Left colon (tissue), 2 donors: Measurements from ENCODE around the gene MED27. TPM values are rescaled to one million over a fixed set of nuclear protein-coding genes. Genes with fewer than 3 reads are reported as not detected.

ENCODE experiments used
- ATAC-seq: fragments of 200-7000 bp; cut with Tn5 transposase; one replicate; pipeline ENCODE4 v1.9.1; 2020; ENCODE audit warnings: mild to moderate bottlenecking, moderate library complexity
- DNase-seq, 2 donors: peaks; one replicate each; pipeline ENCODE4 v3.0.0-alpha.2; 2020
- intact Hi-C, 2 donors: fragments of 100-400 bp; cut with DNase I in 1 of 2; cut with micrococcal nuclease in 1 of 2; formaldehyde crosslinking; loops; one replicate each; pipeline versions ENCODE4 v1.11.2 to v1.14.0; 2022; cut with DNase I, micrococcal nuclease
- long read RNA-seq: library from polyadenylated mRNA; unstranded; transcript quantifications from one replicate; pipeline ENCODE4 v2.0.0, GENCODE V29; 2021
- total RNA-seq, 2 donors: library from RNA; stranded (reverse); fragmentation: NEBNext Ultra II Directional; extraction: Animal tissue kit (Norgen Biotek cat#: 25700); gene quantifications; one replicate each; pipeline ENCODE4 v1.2.1, GENCODE V29; 2021
- donor health status: DM: no; HTN: no; CAD: no.
- donor health status: DM: yes; HTN: yes; CAD: no.

MED27 gene, protein sequence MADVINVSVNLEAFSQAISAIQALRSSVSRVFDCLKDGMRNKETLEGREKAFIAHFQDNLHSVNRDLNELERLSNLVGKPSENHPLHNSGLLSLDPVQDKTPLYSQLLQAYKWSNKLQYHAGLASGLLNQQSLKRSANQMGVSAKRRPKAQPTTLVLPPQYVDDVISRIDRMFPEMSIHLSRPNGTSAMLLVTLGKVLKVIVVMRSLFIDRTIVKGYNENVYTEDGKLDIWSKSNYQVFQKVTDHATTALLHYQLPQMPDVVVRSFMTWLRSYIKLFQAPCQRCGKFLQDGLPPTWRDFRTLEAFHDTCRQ
- 10 to 100 TPM; 12.9 to 13.6 TPM for total RNA-seq
- long read RNA-seq, transcript MED27-201 (8 exons, 1,431 nt), result major isoform, 6 of 10 reads
- long read RNA-seq, partial matches to known transcripts, result 1 of 10 reads
- long read RNA-seq, other reads (novel, unspliced or antisense), result 3 of 10 reads

DNA sequence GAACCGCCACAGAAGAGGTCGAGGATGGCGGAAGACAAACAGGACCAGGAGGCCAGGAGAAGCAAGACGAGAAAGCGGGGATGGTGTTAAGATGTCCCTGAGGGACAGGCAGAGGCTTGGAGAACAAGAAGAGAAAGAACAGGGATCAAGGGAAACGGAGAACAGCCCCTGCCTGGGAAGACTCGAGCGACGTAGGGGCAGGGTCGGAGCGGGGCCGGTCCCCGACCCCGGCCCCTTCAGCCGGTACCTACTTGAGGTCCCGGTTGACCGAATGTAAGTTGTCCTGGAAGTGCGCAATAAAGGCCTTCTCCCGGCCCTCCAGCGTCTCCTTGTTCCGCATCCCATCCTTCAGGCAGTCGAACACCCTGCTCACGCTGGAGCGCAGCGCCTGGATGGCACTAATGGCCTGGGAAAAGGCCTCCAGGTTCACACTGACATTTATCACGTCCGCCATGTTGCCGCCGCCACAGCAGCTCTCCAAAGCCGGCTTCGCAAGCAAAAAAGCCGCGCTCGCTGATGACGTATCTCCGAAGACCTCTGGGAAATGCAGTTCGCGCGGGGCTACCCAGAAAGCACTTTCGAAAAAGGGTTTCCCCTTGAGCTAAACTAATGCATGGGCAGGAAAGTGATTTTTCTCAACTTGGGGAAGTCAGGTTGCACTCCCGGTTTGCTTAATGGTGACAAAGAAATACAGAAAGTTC is at the start of gene MED27:
Gene MED27 (minus strand): TSS at position 477 of the 701 bp plus-strand sequence. CDS start 23 bp downstream, at position 454.
- intact Hi-C loops, result no loop called here
- DNase-seq (peak; percentile 90 to 97), ATAC-seq (peak; percentile 99)

DNA sequence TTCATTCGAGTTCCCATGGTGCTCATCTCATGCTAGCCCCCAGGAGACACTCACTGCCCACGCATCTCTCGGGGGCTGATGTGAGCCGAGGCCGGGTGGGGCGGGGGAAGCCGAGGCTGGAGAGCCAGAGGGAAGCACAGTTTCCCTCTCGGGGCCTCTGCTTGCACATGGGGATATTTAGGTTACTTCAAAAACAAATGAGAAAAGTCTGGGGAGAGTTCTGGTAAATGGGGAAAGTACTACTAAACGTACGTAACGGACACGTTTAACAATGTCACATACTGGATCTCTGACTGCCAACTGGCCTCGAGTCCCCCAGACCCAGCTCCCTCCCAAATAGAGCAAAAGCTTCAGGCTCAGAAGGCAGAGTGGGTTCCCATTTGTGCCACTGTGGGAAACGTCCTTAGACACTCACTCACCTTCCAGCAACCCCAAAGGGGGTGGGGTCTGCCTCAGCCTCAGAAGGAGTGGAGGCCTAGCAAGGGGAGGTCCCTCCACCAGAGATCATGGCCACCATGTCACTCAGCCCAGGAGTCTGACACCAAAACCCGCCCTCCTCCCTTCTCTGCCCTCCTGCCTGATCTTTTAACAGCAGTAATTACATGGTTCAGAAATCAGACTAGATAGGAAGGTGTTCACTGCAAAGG is 48.3 kb upstream of the MED27 start:
- no peak for ATAC-seq
- no peak for DNase-seq
- intact Hi-C loops, result no loop called here

DNA sequence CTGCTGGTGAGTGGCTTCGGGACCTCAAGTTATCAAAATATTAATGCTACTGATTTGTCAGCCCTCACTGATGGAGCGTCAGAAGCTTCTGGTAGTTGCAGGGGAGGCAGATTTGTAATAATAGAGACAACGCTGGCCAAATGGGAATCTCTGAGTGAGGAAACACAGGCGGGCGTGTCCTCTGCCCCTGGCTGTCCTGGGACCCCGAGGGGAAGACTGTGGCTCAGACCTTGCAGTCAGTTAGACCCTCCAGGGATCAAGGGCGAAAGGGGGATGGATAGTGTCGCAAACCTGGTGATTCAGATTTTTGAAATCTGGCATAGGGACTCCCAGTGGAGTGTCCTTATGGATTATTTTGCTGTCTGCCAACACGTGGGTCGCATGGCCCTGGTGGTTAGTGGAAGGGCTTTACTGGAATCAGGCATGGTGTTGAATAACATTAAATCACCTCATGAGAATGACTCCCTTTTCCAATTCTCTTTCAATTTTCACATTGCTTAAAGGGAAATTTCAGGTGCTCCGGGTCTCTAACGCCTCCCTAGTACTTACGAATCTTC is 47.1 kb upstream of the MED27 start:
- ATAC-seq (no peak), DNase-seq (no peak)
- intact Hi-C loops, result no loop called here

DNA sequence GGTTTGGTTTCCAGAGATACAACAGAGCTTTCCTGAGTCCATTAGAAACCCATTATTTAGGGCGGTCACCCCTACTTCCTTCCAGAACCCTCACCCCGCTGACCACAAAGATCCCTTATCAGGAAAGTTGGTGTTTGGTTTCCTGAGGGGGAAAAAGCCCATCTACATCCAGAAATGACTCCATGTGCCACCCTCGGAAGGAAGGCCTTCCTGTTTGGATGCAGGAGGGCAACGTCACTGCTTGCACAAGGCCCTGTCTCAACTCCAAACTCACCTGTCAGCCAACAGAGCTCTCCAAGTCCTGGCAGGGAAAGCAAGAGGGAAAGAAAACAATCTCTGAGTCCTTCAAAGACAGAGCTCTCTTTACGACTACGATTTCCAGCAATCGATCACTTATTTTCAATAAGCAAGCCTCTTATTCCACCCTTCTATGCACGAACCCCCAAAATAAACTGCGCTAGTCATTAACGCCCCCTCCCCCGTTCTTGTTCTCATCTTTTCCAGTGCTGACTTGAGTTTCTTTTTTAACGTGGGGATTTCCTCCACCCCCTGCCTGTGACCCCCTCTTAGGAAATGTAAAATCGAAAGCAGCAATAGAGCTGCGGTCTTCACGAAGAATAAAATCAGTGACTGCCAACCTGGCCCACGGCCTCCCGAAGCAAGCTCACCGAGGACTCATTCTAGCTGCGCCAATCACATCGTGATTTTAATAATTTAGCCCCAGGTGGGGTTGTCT is 46.4 kb upstream of the MED27 start:
- DNase-seq, result no peak
- ATAC-seq, result no peak
- intact Hi-C loops, result no loop called here

DNA sequence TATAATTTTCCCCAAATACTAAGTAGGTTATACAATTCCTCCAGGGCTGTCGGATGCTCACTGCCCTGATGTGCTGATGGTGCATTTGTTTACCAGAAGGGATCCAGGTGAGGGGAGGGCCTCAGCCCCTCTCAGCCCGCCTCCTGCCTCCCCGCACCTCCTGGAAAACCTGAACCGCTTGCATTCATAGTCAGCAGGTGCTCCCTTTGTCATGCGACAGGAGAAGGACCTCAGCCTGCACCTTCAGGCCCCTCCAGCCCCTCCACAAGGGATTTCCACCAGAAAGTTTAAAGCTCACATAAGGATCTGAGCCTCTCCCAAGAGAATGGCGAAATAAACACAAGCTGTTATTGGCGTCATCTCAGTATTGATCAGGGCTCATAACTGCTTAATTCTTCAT is 45.7 kb upstream of the MED27 start:
- DNase-seq (no peak), ATAC-seq (no peak)
- intact Hi-C loops, result no loop called here

DNA sequence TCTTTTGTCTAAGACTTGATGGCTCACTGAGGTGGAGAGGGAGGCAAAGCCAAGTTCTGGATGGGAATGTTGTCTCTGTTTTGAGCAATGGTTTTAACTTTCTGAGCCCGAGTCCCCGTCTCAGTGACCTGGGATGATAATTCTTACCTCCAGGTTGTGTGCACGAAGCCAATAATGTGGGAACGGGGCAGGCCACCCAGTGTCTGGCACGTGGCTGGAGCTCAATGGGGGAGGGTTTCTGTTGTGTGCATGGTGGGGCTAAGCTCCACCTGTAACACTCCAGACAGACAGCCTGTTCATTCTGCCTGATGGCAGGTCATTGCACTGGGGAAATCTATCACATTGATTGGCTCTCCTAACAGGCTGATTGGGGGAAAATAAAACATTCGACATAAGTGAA is 45.1 kb upstream of the MED27 start:
- intact Hi-C loops, result no loop called here
- DNase-seq, result no peak
- ATAC-seq, result no peak

DNA sequence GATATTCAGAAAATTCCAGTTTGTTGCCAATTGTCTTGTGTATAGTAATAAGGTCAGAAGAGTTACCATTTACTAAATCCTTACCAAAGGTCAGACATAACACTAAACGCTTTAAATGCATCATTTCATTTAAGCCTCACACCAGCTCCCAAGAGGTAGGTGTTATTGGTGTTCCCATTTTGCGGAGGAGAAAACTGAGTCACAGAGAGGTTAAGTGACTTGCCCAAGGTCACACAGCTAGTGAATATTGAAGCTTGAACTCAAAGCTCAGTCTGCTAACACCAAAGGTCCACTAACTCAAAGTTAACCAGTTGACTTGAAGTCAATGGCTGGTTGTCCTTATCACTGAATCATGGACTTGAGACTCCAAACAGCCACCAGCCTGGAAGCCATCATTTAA is 41.4 kb upstream of the MED27 start:
- ATAC-seq (no peak), DNase-seq (no peak)
- intact Hi-C loops, result no loop called here

DNA sequence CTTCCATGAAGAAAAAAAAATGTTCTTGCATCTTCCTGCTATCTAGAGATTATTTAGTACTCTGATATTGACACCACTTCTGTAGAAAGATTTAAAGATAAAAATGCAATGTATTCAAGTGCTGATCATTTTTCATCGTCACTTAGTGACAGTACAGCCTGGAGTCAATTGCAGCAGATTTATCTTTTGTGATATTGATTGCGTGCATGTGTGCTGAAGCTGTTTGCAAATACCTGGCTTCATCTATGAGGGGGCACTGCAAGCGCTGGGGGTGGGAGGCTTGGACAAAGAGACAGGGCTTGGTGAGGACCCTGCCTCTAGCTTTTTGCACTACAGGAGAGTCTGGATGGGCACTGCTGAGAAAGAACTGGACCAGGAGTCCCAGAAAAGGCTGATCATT is 38.0 kb upstream of the MED27 start:
- no peak for DNase-seq
- no peak for ATAC-seq
- intact Hi-C loops, result no loop called here

DNA sequence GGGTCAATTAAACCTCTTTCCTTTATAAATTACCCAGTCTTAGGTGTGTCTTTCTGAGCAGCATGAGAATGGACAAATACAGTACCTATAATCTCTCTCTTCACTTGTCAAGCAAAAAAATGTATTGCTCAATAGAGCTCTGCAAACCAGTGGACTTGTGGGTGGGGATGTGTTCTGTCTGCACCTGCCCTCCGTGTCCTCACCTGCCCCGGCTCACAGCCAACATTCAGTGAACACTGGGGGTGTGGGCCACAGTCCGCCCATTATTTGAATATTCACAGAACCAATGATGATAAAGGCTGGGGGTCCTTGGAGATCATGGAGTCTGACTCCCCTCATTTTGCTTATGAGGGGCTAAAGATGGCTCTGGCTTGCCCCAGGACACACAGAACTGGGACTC is 36.9 kb upstream of the MED27 start:
- intact Hi-C loops, result no loop called here
- ATAC-seq, result no peak
- DNase-seq, result no peak

DNA sequence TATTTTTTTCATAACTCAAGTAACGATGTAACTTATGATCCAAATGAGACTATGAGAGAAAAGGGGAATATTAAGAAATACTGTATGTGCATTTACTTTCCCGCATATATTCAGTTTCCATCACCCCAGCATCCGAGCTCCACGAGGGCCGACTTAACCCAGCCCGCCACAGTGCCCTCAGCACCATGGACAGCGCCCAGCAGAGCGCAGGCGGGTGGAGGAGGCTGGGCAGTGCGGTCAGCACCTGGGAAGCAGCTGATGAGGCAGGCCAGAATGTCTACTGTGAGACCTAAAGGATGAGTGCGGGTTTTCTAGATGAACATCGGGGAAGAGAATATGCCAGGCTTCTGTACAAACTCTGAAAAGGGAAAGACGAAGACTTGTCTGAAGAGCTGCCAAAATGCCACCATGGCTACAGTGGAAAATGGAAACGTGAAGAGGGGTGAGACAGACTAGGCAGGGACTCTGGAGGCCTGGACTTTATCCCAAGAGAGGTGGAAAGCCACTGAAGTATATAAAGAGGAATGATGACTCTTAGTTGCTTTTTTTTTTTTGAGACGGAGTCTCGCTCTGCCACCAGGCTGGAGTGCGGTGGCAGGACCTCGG is 34.5 kb upstream of the MED27 start:
- intact Hi-C loops, result no loop called here
- ATAC-seq, result peak; percentile 79
- DNase-seq, result peak in 1 of 2 donors; percentile 70

DNA sequence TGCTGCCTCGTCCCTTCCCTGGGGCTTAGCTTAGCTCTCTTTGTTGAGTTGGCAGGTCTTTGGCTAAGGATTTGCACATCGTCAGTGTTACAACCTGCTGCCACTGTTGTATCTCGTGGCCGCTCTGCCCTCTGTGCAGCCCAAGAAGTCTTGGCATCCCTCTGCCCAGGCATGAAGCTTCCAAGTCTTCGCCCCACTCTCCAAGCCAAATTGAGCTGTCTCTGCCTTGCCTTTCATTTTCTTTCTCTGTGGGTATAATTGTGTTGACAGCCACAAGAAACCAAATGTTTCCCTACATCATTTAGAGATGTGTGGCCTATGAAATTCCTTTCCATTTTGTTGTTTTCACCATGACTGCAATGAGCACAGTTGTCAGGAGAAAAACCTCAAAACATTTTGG is 29.6 kb upstream of the MED27 start:
- no peak for DNase-seq
- no peak for ATAC-seq
- intact Hi-C loops, result no loop called here

DNA sequence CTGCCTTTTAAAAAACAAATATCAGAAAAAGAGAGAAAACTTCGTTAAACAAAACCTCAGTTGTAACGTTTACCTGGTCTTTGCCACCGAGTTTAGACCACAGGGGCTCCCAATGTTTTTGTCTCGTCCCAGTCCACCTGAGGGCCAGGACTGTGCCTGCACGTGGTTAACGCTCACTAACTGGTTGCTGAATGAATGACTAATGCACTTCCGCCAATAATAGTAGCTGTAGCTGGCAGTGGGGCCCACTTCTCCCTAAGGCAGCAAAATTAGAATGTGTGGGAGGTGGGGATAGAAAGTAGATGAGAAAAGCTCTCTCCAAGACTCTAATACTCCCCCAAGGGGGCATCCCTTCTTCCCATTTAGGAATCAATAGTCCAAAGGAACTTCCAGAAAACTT is 29.1 kb upstream of the MED27 start:
- intact Hi-C loops, result no loop called here
- DNase-seq (no peak), ATAC-seq (no peak)

DNA sequence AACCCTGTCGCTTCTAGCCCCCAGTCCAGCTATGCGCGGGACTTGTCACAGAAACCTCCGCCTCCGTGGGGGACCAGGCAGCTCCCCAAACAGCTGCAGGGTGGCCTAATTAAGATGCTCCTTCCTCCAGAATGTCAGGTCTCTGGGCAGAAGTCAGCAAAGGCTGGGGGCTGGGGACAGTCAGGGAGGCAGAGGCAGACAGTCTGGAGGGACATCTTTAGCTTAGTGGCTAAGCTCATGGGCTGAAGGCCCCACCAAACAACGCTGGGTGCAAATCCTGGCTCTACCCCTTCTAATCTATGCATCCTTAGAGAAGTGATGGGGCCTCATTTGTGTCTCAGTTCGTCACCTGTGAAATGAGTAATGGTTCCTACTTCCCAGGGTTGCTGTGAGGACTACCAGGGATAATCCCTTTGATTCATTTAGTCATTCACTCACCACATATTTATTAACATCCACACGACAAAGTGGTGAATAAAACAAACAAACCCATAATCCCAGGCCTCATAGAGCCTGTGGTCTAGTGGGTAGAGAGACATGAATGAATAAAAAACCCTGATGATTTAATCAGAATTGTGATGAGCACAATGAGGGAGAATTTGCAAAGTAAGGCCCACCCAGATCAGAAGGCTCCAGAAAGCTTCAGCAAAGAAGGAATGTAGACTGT is 20.2 kb upstream of the MED27 start:
- no peak for ATAC-seq
- intact Hi-C loops, result no loop called here
- DNase-seq, result no peak

DNA sequence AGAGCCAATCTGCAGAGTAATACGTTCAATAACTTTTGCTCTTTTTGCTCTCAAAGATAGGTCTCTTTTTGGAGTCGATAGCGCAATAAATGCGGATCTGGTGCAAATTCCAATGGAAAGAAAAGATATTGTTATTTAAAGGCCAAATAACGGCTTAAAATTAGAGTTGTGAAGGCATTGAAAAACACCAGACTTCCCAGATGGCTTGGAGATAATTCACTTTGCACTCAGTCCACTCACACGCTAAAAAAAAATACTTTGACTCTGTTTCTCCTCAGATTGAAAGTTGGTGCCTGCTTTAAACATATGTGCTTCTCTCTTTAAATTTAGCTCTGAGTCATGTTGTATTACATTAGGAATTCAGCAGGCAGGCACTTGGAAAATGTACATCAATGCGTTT is 19.5 kb upstream of the MED27 start:
- intact Hi-C loops, result no loop called here
- no peak for ATAC-seq
- no peak for DNase-seq

DNA sequence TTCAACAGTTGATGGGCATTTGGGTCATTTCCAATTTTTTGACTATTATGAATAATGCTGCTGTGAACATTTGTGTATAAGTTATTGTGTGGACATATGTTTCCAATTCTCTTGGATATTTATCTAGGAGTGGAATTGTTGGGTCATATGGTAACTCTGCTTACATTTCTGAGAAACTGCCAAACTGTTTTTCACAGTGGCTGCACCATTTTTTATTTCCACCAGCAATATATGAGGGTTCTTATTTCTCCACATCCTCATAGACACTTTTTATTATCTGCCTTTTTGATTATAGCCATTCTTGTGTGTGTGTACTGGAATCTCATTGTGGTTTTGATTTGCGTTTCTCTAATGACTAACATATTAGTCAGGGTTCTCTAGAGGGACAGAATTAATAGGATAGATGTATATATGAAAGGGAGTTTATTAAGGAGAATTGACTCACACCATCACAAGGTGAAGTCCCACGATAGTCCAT is 14.7 kb upstream of the MED27 start:
- ATAC-seq (no peak), DNase-seq (no peak)
- intact Hi-C loops, result no loop called here

DNA sequence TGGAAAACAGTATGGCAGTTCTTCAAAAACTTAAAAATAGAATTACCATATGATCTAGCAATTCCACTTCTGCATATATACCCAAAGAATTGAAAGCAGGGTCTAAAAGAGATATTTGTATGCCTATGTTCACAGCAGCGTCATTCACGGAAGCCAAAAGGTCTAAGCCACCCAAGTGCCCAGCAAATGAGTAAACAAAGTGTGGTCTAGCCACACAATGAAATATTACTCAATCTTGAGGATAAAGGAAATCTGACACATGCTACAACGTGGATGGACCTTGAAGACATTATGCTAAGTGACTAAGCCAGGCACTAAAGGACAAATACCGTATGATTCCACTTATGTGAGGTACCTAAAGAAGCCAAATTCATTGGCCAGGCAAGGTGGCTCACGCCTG is 11.1 kb upstream of the MED27 start:
- no peak for DNase-seq
- ATAC-seq, result no peak
- intact Hi-C loops, result no loop called here

DNA sequence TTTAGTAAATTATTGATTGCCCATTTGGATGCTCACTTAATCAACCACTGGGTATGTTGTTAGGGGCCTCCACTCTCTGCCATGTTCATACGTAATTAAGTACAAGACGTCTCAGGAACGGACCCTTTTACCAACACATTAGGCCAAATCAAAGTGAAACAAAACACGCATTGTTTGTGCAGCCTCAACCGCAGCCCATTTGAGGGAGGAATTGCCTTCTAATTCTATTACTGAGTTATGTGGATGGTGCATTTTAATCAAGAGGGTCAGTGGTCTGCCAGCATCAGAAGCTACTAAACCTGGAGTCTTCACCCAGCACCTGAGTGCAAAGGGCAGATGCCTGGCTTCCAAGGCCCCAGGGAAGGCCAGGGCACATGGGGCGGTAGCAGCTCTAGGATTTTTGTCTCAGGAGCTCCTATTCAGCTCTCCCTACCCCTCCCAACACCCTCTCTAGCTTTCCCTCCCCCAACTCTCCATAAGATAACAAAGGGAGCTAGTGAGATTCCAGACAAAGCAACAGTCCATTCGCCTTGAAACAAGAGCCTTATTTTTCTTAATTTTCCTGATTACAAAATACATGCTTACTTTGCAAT is 7.9 kb upstream of the MED27 start:
- intact Hi-C loops, result no loop called here
- ATAC-seq (no peak), DNase-seq (no peak)

DNA sequence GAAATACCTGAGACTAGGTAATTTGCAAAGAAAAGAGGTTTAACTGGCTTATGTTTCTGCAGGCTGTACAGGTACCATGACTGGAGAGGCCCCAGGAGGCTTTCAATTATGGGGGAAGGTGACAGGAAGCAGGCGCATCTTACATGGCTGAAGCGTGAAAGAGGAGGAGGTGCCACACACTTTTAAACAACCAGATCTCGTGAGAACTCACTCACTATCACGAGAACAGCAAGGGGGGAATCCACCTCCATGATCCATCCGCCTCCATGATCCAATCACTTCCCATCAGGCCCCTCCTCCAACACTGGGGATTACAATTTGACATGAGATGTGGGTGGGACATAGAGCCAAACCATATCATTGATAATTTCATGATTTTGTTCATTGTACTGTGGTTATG is 2.5 kb upstream of the MED27 start:
- intact Hi-C loops, result no loop called here
- no peak for ATAC-seq
- no peak for DNase-seq
